Measurements from ENCODE around the gene DDAH1.

DDAH1 gene

GRCh38 chr1:85407746-85408377, 57.1 kb downstream of the DDAH1 start:
- no peak for DNase-seq (ENCODE audit: extremely low spot score)
- ChIA-PET POLR2A (no interaction called here), CTCF (no interaction called here)
- TF ChIP-seq CTCF (IDR thresholded peaks at IDR 0.05; ENCODE audit: control extremely low read depth, extremely low read depth, low read depth, missing control alignments) = no peak

DNA sequence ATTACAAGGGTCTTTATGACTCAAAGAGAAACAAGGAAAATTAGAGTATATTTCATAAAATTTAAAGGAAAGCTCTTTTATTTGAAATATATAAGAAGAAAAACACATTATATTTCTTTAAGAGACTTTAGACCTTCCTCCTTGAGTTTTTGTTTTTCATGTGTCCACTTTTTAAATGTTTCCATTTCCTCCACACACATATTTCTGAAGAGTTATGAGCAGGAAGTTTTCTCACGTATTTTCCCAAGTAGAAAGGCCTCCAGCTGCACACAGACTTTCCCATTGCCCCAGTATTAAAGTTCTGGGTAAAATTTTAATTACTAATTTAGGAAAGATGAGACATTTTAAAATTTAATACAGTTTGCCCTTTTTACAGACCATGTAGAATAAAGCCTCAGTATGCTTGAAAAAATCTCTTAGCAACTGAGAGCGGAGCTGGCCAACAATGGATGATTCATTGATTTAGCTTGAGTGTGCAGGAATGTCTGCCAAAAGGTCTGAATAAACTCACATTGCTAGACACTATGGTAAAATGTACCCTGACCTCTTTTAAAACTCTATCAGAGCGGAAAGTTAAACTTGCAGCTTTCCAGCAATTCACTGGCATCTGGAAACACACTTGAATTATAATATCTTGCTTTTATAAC, 57.9 kb downstream of the DDAH1 start:
- CTCF ChIA-PET = no interaction called here
- POLR2A ChIA-PET = no interaction called here
- no peak for TF ChIP-seq CTCF (IDR thresholded peaks at IDR 0.05; ENCODE audit: control extremely low read depth, extremely low read depth, low read depth, missing control alignments)
- DNase-seq (ENCODE audit: extremely low spot score) = no peak

- DNase-seq (ENCODE audit: extremely low spot score) = no peak
- ChIA-PET POLR2A (no interaction called here), CTCF (interaction anchor here (0.8 kb wide), 1 partner anchor 8 kb away, joined by 3 read pairs; no protein-coding TSS in a partner anchor)
- TF ChIP-seq CTCF (IDR thresholded peaks at IDR 0.05; ENCODE audit: control extremely low read depth, extremely low read depth, low read depth, missing control alignments) = no peak
Observed at GRCh38 chr1:85406081-85406480, 58.9 kb downstream of the DDAH1 start.

DNA sequence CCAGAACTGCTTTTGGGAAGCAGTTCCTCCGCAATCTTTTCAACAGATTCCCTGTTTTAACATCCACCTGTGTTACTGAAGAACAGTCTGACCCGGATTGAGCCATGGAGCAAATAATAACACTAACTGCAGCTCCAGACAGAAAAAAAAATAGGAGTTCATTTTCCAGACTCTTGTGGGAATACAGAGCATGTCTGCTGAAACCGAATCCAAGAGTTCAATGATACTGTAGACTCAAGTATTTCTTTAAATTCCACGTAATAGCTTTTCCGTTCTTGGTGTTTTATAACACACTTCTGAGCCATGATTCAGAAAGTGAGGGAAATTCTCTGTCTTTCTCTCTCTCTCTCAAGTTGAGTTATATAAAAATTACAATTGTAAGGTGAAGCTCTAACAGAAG, 60.6 kb downstream of the DDAH1 start:
- DNase-seq (ENCODE audit: extremely low spot score) = no peak
- ChIA-PET POLR2A (no interaction called here), CTCF (interaction anchor here (1.1 kb wide), 2 partner anchors 16 to 22 kb away, joined by 3 read pairs; no protein-coding TSS in a partner anchor)
- no peak for TF ChIP-seq CTCF (IDR thresholded peaks at IDR 0.05; ENCODE audit: control extremely low read depth, extremely low read depth, low read depth, missing control alignments)

- no peak for DNase-seq (ENCODE audit: extremely low spot score)
- ChIA-PET CTCF (interaction anchor here (1.1 to 2.0 kb wide), 3 partner anchors 8 to 90 kb away, joined by 3 to 7 read pairs (median 5); no protein-coding TSS in a partner anchor), POLR2A (no interaction called here)
- TF ChIP-seq CTCF (IDR thresholded peaks at IDR 0.05; ENCODE audit: control extremely low read depth, extremely low read depth, low read depth, missing control alignments) = no peak
Observed at GRCh38 chr1:85398391-85399064, 66.4 kb downstream of the DDAH1 start.

DNA sequence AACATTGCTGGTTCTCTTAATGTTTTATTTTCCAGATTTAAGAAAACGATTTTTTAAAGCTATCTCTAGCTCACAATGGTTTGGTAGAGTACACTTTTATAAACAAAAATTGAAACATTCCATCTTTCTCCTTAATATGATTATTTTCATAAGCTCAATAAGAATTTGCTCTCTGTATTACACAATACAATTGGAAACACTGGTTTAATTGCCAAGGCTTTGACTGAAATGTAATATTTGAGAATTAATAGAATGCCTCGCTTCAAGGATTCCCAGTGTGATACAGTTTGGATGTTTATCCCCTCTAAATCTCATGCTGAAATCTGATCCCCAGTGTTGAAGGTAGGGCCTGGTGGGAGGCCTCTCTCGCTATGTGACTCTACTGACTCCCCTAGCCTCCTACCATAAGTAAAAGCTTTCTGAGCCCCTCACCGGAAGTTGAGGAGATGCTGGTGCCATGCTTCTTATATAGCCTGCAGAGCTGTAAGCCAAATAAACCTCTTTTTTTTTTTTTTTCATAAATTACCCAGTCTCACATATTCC, 67.4 kb downstream of the DDAH1 start:
- no peak for TF ChIP-seq CTCF (IDR thresholded peaks at IDR 0.05; ENCODE audit: control extremely low read depth, extremely low read depth, low read depth, missing control alignments)
- ChIA-PET CTCF (interaction anchor here (0.8 to 2.0 kb wide), 4 partner anchors 9 to 89 kb away, joined by 3 to 7 read pairs (median 4); no protein-coding TSS in a partner anchor), POLR2A (no interaction called here)
- DNase-seq (ENCODE audit: extremely low spot score) = no peak

Measured in GM10248 (cell line).